ENCODE measurements around the gene PTPRCAP.

The PTPRCAP gene

GRCh38 chr11:67415501-67416304 is 21.8 kb downstream of the PTPRCAP start, which contains the start of gene CARNS1:
Gene CARNS1, plus strand, starts transcription at chr11:67415678. Its CDS starts 522 bp downstream, at chr11:67416200.
- H3K4me3 ChIP-seq (ENCODE audit: low read depth, low read length) = no peak within 1 kb of the TSS
- TF ChIP-seq CTCF (IDR thresholded peaks at IDR 0.05; ENCODE audit: borderline replicate concordance, insufficient read depth, low read depth, low read length) = no peak

- no peak overlapping the region for H3K4me3 ChIP-seq (ENCODE audit: low read depth, low read length)
Measured at GRCh38 chr11:67413266-67413849, 24.1 kb downstream of the PTPRCAP start.

GRCh38 chr11:67412495-67413179 is 24.8 kb downstream of the PTPRCAP start:
- no peak for TF ChIP-seq CTCF (IDR thresholded peaks at IDR 0.05; ENCODE audit: borderline replicate concordance, insufficient read depth, low read depth, low read length)
- no peak overlapping the region for H3K4me3 ChIP-seq (ENCODE audit: low read depth, low read length)

More at GRCh38 chr11:67413266-67413849, 24.1 kb downstream of the PTPRCAP start:
- TF ChIP-seq CTCF (IDR thresholded peaks at IDR 0.05; ENCODE audit: borderline replicate concordance, insufficient read depth, low read depth, low read length) = no peak

GRCh38 chr11:67411785-67412152 is 25.7 kb downstream of the PTPRCAP start:
- no peak for TF ChIP-seq CTCF (IDR thresholded peaks at IDR 0.05; ENCODE audit: borderline replicate concordance, insufficient read depth, low read depth, low read length)
- H3K4me3 ChIP-seq (ENCODE audit: low read depth, low read length) = no peak overlapping the region

- H3K4me3 ChIP-seq (ENCODE audit: low read depth, low read length) = no peak overlapping the region
- TF ChIP-seq CTCF (IDR thresholded peaks at IDR 0.05; ENCODE audit: borderline replicate concordance, insufficient read depth, low read depth, low read length) = no peak
Measured at GRCh38 chr11:67410984-67411784, 26.3 kb downstream of the PTPRCAP start.

GRCh38 chr11:67410369-67410831 is 27.1 kb downstream of the PTPRCAP start:
- TF ChIP-seq CTCF (IDR thresholded peaks at IDR 0.05; ENCODE audit: borderline replicate concordance, insufficient read depth, low read depth, low read length) = no peak
- H3K4me3 ChIP-seq (ENCODE audit: low read depth, low read length) = no peak overlapping the region
